MM.1S (cell line): ENCODE results near the gene UNC5A.

Experiments used
- EZH2 ChIP-seq: fragments of 300-600 bp; sonication (generic); optimal IDR thresholded peaks from 2 replicates; pipeline ENCODE3; 2017; ENCODE audit warnings: low read depth, mild to moderate bottlenecking, antibody characterized with exemption, low read length, mixed read lengths
- EZH2phosphoT487 ChIP-seq: fragments of 300-600 bp; sonication (generic); IDR thresholded peaks from 2 replicates; pipeline ENCODE4 v1.6.1; 2018; ENCODE audit warnings: antibody characterized with exemption, low read length
- TF ChIP-seq, protein P1 (sequence below): fragments of 300-600 bp; sonication (generic); IDR thresholded peaks from 2 replicates; pipeline ENCODE4 v1.5.1; 2016; ENCODE audit warnings: antibody characterized with exemption, low read length, mixed read lengths

DNA sequence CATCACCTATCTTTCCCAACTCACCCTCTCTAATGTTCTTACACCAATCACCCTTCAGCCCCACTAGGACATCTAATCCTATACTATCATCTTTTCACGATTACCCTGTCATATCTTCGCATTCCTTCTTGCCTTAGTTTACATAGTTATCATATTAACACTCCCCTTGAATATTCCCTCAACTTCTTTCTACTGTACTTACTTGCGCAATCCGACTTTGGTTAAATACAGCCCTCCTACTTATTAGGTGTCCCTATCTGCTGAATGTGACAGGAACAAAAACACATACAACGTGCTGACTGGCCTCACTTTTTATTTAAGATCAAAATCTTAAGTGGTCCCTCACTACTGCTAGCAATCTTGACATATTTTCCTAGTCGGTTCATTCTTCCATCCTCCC is 108.3 kb downstream of the UNC5A start:
- TF ChIP-seq, protein P1, sequence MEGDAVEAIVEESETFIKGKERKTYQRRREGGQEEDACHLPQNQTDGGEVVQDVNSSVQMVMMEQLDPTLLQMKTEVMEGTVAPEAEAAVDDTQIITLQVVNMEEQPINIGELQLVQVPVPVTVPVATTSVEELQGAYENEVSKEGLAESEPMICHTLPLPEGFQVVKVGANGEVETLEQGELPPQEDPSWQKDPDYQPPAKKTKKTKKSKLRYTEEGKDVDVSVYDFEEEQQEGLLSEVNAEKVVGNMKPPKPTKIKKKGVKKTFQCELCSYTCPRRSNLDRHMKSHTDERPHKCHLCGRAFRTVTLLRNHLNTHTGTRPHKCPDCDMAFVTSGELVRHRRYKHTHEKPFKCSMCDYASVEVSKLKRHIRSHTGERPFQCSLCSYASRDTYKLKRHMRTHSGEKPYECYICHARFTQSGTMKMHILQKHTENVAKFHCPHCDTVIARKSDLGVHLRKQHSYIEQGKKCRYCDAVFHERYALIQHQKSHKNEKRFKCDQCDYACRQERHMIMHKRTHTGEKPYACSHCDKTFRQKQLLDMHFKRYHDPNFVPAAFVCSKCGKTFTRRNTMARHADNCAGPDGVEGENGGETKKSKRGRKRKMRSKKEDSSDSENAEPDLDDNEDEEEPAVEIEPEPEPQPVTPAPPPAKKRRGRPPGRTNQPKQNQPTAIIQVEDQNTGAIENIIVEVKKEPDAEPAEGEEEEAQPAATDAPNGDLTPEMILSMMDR = no peak
- TF ChIP-seq EZH2 (no peak), EZH2phosphoT487 (no peak)
